ENCODE results near the gene E4F1.
A peak's percentile ranks its signal among the peaks of the same experiment; 100 is the strongest.

E4F1 gene, protein sequence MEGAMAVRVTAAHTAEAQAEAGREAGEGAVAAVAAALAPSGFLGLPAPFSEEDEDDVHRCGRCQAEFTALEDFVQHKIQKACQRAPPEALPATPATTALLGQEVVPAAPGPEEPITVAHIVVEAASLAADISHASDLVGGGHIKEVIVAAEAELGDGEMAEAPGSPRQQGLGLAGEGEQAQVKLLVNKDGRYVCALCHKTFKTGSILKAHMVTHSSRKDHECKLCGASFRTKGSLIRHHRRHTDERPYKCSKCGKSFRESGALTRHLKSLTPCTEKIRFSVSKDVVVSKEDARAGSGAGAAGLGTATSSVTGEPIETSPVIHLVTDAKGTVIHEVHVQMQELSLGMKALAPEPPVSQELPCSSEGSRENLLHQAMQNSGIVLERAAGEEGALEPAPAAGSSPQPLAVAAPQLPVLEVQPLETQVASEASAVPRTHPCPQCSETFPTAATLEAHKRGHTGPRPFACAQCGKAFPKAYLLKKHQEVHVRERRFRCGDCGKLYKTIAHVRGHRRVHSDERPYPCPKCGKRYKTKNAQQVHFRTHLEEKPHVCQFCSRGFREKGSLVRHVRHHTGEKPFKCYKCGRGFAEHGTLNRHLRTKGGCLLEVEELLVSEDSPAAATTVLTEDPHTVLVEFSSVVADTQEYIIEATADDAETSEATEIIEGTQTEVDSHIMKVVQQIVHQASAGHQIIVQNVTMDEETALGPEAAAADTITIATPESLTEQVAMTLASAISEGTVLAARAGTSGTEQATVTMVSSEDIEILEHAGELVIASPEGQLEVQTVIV

DNA sequence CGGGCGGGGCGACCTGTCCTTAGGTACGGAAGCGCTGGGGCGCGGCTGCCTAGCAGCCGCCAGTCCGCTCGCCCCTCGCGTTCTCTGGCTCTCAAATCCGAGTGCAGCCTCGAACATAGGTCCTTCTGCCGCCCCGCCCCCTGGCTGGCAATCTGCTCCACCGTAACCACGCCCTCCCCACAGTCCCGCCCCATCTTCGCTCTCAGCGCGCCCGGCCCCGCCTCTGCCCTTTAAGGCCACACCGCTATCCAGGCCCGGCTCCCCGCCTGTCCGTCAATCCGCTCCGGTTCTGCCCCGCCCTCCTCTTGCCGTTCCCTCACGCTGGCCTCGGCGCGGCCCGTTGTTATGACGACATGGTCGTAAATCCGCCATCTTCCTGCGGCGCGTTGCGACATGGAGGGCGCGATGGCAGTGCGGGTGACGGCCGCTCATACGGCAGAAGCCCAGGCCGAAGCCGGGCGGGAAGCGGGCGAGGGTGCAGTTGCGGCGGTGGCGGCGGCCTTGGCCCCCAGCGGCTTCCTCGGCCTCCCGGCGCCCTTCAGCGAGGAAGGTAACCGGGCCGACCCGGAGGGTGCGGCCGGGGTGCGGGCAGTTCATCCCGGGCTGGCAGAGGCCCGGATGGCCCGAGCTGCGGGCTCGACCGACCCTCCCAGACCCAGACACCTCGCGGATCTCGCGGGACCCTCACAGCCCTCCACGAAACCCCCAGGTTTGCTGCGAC is at the start of gene E4F1:
E4F1 (plus strand) TSS at position 371 of the 721 bp plus-strand sequence; CDS start at position 394, 23 bp downstream.
- Histone ChIP-seq H3K9me3 (ENCODE audit: control insufficient read depth in 2 of 2, low read length in 2 of 2) (no peaks in the 10 kb centered on the region), H3K27me3 (ENCODE audit: control insufficient read depth in 1 of 2, insufficient read depth in 2 of 2, low read length in 2 of 2) (no peaks in the 10 kb centered on the region), H3K4me1 (ENCODE audit: control insufficient read depth, insufficient read depth, low read length) (peaks cover 23% of the 10 kb centered on the region), H3K4me3 (ENCODE audit: low read length in 2 of 2) (peak within 1 kb of the TSS; percentile 85 to 88), H3K27ac (ENCODE audit: low read length) (peak within 1 kb of the TSS; percentile 55), H3K9ac (ENCODE audit: low read length in 2 of 2) (peak within 1 kb of the TSS; percentile 83 to 87), H3K36me3 (ENCODE audit: control insufficient read depth in 2 of 2, insufficient read depth in 2 of 2, low read length in 2 of 2) (peaks cover 4 to 5% of the 10 kb centered on the region in 2 donors)

DNA sequence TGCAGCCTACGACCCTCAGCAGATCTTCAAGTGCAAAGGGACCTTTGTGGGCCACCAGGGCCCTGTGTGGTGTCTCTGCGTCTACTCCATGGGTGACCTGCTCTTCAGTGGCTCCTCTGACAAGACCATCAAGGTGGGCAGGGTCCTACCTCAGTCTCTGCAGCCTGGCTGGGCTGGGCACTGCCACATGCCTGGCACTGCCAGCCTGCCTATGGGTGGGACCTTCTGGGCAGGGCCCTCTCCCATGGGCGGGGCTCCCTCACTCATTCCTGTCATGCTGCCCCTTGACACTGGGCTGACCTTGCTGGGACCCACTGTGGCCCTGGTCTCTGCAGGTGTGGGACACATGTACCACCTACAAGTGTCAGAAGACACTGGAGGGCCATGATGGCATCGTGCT is 49.5 kb upstream of the E4F1 start:
- H3K36me3 ChIP-seq (ENCODE audit: control insufficient read depth in 2 of 2, insufficient read depth in 2 of 2, low read length in 2 of 2) = peaks cover 24 to 39% of the 10 kb centered on the region in 2 donors
- no peaks in the 10 kb centered on the region for H3K9me3 ChIP-seq (ENCODE audit: control insufficient read depth in 2 of 2, low read length in 2 of 2)
- no peak overlapping the region for H3K27ac ChIP-seq (ENCODE audit: low read length)
- H3K27me3 ChIP-seq (ENCODE audit: control insufficient read depth in 1 of 2, insufficient read depth in 2 of 2, low read length in 2 of 2) = peaks cover 0 to 4% of the 10 kb centered on the region in 2 donors
- H3K9ac ChIP-seq (ENCODE audit: low read length in 2 of 2) = no peak overlapping the region
- H3K4me1 ChIP-seq (ENCODE audit: control insufficient read depth, insufficient read depth, low read length) = no peaks in the 10 kb centered on the region
- no peak overlapping the region for H3K4me3 ChIP-seq (ENCODE audit: low read length in 2 of 2)

DNA sequence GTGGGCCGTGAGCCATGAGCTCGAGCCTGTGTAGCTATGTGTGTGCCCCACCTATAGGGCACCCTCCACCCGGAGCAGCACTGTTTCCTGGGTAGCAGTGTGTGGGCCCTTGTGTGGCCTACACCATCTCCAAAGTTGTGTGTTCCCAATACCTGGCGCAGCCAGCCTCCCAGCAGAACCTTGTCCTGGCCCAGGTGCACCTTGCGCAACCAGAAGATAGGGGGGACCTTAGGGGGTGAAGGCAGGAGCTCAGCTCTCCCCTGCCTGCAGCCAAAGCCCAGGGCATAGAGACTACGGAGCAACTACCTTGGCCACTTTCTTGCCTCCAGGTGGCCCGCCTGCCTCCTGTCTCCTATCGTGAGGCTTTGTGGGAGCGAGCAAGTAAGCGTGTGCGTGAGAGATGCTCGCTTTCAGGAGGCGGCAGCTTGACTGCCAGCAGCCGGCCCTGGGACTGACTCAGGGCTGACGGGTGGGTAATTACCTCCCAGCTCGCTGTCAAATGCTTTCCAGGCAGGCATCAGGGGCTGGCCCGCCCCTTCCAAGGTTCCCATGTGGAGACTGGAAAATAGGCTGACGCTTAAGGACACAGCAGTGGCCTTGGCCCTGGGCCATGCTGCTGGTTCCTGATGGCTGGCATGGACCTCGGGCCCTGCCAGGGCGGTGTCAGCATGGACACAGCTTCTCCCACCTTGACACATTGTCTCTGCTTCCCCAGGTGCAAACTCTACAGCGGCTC is 48.8 kb upstream of the E4F1 start:
- Histone ChIP-seq H3K9ac (ENCODE audit: low read length in 2 of 2) (no peak overlapping the region), H3K4me3 (ENCODE audit: low read length in 2 of 2) (no peak overlapping the region), H3K4me1 (ENCODE audit: control insufficient read depth, insufficient read depth, low read length) (no peaks in the 10 kb centered on the region), H3K27ac (ENCODE audit: low read length) (no peak overlapping the region), H3K36me3 (ENCODE audit: control insufficient read depth in 2 of 2, insufficient read depth in 2 of 2, low read length in 2 of 2) (peaks cover 24 to 37% of the 10 kb centered on the region in 2 donors), H3K27me3 (ENCODE audit: control insufficient read depth in 1 of 2, insufficient read depth in 2 of 2, low read length in 2 of 2) (peaks cover 0 to 7% of the 10 kb centered on the region in 2 donors), H3K9me3 (ENCODE audit: control insufficient read depth in 2 of 2, low read length in 2 of 2) (no peaks in the 10 kb centered on the region)

DNA sequence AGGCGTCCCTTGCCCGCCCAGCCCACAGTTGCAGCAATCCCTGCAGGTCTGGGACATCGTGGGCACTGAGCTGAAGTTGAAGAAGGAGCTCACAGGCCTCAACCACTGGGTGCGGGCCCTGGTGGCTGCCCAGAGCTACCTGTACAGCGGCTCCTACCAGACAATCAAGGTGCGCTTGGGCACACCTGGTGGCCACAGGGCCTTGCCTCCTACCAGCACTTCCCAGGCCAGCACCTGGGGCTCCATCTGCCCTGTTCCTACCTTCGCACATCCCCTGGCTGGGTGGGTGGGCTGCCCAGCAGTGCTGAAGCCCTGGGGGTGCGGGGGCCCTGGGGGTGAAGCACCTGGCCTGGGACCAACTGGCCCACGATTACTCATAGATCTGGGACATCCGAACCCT is 47.9 kb upstream of the E4F1 start:
- H3K9me3 ChIP-seq (ENCODE audit: control insufficient read depth in 2 of 2, low read length in 2 of 2) = no peaks in the 10 kb centered on the region
- peaks cover 24 to 37% of the 10 kb centered on the region in 2 donors for H3K36me3 ChIP-seq (ENCODE audit: control insufficient read depth in 2 of 2, insufficient read depth in 2 of 2, low read length in 2 of 2)
- no peak overlapping the region for H3K27ac ChIP-seq (ENCODE audit: low read length)
- H3K4me1 ChIP-seq (ENCODE audit: control insufficient read depth, insufficient read depth, low read length) = no peaks in the 10 kb centered on the region
- H3K4me3 ChIP-seq (ENCODE audit: low read length in 2 of 2) = no peak overlapping the region
- no peak overlapping the region for H3K9ac ChIP-seq (ENCODE audit: low read length in 2 of 2)
- H3K27me3 ChIP-seq (ENCODE audit: control insufficient read depth in 1 of 2, insufficient read depth in 2 of 2, low read length in 2 of 2) = peaks cover 0 to 7% of the 10 kb centered on the region in 2 donors

DNA sequence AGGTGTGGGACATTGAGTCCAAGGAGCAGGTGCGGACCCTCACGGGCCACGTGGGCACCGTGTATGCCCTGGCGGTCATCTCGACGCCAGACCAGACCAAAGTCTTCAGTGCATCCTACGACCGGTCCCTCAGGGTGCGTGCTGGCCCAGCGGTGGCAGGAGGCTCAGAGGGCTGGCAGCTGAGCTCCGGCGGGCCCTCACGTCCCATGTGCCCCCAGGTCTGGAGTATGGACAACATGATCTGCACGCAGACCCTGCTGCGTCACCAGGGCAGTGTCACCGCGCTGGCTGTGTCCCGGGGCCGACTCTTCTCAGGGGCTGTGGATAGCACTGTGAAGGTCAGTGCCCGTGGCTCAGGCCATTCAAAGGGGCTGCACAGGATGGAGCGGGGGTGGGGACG is 47.3 kb upstream of the E4F1 start:
- Histone ChIP-seq H3K27ac (ENCODE audit: low read length) (no peak overlapping the region), H3K36me3 (ENCODE audit: control insufficient read depth in 2 of 2, insufficient read depth in 2 of 2, low read length in 2 of 2) (peaks cover 24 to 37% of the 10 kb centered on the region in 2 donors), H3K9ac (ENCODE audit: low read length in 2 of 2) (no peak overlapping the region), H3K27me3 (ENCODE audit: control insufficient read depth in 1 of 2, insufficient read depth in 2 of 2, low read length in 2 of 2) (peaks cover 0 to 7% of the 10 kb centered on the region in 2 donors), H3K9me3 (ENCODE audit: control insufficient read depth in 2 of 2, low read length in 2 of 2) (no peaks in the 10 kb centered on the region), H3K4me3 (ENCODE audit: low read length in 2 of 2) (no peak overlapping the region), H3K4me1 (ENCODE audit: control insufficient read depth, insufficient read depth, low read length) (no peaks in the 10 kb centered on the region)

DNA sequence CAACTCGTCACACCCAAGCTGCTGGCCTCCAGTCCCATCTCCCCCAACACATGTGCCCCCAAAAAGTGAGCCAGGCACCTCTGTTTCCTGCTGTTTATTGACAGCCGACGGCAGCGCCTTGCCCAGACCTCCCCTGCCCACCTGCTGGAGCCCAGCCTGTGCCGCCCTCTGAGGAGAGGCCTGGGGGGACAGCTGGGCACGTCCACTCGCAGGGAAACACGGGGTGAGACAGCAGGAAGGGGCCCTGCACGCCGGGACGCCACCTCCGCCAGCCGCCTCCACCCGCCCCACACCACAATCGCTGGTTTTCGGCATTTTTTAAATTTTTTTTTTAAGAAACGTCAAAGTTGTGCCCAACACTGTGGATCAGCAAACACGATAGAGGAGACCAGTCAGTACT is 46.3 kb upstream of the E4F1 start:
- Histone ChIP-seq H3K4me1 (ENCODE audit: control insufficient read depth, insufficient read depth, low read length) (no peaks in the 10 kb centered on the region), H3K27me3 (ENCODE audit: control insufficient read depth in 1 of 2, insufficient read depth in 2 of 2, low read length in 2 of 2) (peaks cover 0 to 7% of the 10 kb centered on the region in 2 donors), H3K4me3 (ENCODE audit: low read length in 2 of 2) (no peak overlapping the region), H3K36me3 (ENCODE audit: control insufficient read depth in 2 of 2, insufficient read depth in 2 of 2, low read length in 2 of 2) (peaks cover 24 to 33% of the 10 kb centered on the region in 2 donors), H3K27ac (ENCODE audit: low read length) (no peak overlapping the region), H3K9ac (ENCODE audit: low read length in 2 of 2) (no peak overlapping the region), H3K9me3 (ENCODE audit: control insufficient read depth in 2 of 2, low read length in 2 of 2) (no peaks in the 10 kb centered on the region)

DNA sequence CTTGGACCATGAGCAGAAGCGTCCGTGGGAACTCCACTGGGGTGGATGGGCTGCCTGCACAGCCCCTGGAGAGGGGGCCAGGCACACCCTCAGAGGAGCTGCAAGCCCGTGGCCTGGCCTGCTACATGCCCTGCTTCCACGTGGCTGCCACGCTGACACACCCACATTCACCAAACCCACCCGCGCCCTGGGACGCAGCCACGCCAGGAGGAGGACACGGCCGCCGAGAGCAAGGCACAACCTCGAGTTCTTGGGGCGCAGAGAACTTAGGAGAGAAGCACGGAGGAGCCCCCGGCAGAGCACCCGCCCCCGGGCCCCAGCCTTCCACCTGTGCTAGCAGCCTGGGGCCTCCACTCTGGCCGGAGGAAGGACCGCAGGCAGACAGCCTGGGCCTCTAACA is 45.8 kb upstream of the E4F1 start:
- Histone ChIP-seq H3K27me3 (ENCODE audit: control insufficient read depth in 1 of 2, insufficient read depth in 2 of 2, low read length in 2 of 2) (peaks cover 0 to 7% of the 10 kb centered on the region in 2 donors), H3K36me3 (ENCODE audit: control insufficient read depth in 2 of 2, insufficient read depth in 2 of 2, low read length in 2 of 2) (peaks cover 24 to 33% of the 10 kb centered on the region in 2 donors), H3K4me3 (ENCODE audit: low read length in 2 of 2) (no peak overlapping the region), H3K4me1 (ENCODE audit: control insufficient read depth, insufficient read depth, low read length) (no peaks in the 10 kb centered on the region), H3K9me3 (ENCODE audit: control insufficient read depth in 2 of 2, low read length in 2 of 2) (no peaks in the 10 kb centered on the region), H3K27ac (ENCODE audit: low read length) (no peak overlapping the region), H3K9ac (ENCODE audit: low read length in 2 of 2) (no peak overlapping the region)

DNA sequence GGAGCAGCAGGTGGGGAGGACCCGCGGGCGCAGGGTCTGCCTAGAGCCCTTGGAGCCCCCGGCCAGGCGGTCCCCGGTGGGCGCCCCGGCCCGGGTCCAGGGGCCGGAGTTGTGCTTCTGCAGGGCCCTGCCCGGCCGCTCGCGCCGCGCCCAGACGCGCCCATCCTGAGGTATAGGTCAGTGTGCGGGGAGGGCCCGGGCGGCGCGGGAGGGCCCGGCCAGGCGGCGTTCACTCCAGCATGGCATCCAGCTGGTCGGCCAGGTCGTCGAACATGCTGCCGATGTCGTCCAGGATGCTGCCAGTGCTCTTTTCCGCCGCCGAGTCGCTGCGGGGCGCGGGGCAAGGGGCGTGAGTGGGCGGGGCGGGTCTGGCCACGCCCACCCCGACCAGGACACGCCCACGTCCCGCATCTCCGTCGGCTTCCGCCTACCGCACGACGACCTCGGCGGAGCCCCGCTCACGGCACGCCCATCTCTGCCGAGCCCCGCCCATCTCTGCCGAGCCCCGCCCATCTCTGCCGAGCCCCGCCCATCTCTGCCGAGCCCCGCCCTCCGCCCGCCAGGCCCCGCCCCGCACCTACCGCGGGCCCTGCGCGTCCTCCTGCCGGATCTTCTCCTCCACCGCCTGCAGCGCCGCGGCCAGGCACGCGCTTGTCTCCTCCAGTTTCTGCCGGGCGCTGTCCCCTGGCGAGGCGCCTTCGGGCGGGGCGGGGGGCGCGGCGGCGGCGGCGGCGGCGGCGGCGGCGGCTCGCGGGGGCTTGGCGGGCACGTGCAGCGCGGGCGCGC is 44.9 kb upstream of the E4F1 start:
- H3K36me3 ChIP-seq (ENCODE audit: control insufficient read depth in 2 of 2, insufficient read depth in 2 of 2, low read length in 2 of 2) = peaks cover 22 to 28% of the 10 kb centered on the region in 2 donors
- no peaks in the 10 kb centered on the region for H3K4me1 ChIP-seq (ENCODE audit: control insufficient read depth, insufficient read depth, low read length)
- H3K9ac ChIP-seq (ENCODE audit: low read length in 2 of 2) = no peak overlapping the region

DNA sequence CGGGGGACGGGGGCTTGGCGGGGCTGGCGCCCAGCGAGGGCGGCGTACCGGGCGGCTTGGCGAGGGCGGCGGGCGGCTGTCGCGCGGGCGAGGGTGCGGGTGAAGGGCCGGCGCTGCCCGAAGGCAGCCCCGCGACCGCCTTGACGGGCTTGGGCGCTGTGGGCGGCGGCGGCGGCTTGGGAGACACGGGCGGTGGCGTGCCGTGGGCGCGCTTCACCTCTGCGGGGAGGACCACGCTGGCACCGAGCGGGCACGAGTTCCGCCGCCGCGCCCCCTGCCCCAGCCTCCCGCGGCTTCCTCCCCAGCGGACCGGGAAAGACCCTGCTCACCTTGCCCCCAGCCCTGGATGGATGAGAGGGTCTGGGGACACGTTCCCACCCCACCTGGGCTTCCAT is 44.3 kb upstream of the E4F1 start:
- no peaks in the 10 kb centered on the region for H3K4me1 ChIP-seq (ENCODE audit: control insufficient read depth, insufficient read depth, low read length)
- H3K27ac ChIP-seq (ENCODE audit: low read length) = no peak overlapping the region
- no peak overlapping the region for H3K4me3 ChIP-seq (ENCODE audit: low read length in 2 of 2)
- H3K9me3 ChIP-seq (ENCODE audit: control insufficient read depth in 2 of 2, low read length in 2 of 2) = no peaks in the 10 kb centered on the region
- no peak overlapping the region for H3K9ac ChIP-seq (ENCODE audit: low read length in 2 of 2)
- peaks cover 0 to 7% of the 10 kb centered on the region in 2 donors for H3K27me3 ChIP-seq (ENCODE audit: control insufficient read depth in 1 of 2, insufficient read depth in 2 of 2, low read length in 2 of 2)
- H3K36me3 ChIP-seq (ENCODE audit: control insufficient read depth in 2 of 2, insufficient read depth in 2 of 2, low read length in 2 of 2) = peaks cover 19 to 25% of the 10 kb centered on the region in 2 donors

More for the DNA sequence above, 44.9 kb upstream of the E4F1 start:
- Histone ChIP-seq H3K9me3 (ENCODE audit: control insufficient read depth in 2 of 2, low read length in 2 of 2) (no peaks in the 10 kb centered on the region), H3K27me3 (ENCODE audit: control insufficient read depth in 1 of 2, insufficient read depth in 2 of 2, low read length in 2 of 2) (peaks cover 0 to 7% of the 10 kb centered on the region in 2 donors), H3K4me3 (ENCODE audit: low read length in 2 of 2) (no peak overlapping the region), H3K27ac (ENCODE audit: low read length) (no peak overlapping the region)

All from stomach smooth muscle (tissue), 2 donors.